Bone marrow (tissue), 2 donors: ENCODE data around the gene SMIM11.
"Not testable (repeated sequence)": the region's sequence is repeated elsewhere in the genome, so short reads cannot be mapped to it uniquely, and the experiment has no call there.

Experiments used
- DNase-seq, 2 donors: peaks; one replicate each; lab custom pipeline; 2025; lab: John Stamatoyannopoulos, UW

SMIM11 gene

GRCh38 chr21:34423805-34424204, 48.5 kb downstream of the SMIM11 start, which contains the start of gene SMIM34:
Gene SMIM34, minus strand, starts transcription at chr21:34423951. Its CDS starts 112 bp downstream, at chr21:34423839.
- DNase-seq = not testable (repeated sequence)

DNA sequence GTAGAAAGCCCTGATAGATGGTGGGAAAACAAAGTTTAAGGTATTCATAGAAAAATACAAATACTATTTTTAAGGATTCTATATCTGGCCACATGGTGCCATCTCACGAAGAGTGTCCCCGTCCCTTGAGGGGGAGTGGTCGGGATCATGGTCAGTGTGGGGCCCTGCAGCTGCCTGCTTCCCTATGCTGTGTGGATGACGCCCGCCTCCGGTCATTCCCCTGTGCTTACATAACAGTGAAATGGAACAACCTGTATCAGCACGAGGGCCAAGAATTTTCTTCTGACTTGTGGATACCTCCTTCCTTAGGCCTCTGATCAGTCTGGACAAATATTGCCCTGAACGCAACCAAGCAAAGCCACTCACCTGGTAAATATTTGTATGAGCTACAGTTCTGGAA, 52.0 kb downstream of the SMIM11 start:
- not testable (repeated sequence) for DNase-seq

DNA sequence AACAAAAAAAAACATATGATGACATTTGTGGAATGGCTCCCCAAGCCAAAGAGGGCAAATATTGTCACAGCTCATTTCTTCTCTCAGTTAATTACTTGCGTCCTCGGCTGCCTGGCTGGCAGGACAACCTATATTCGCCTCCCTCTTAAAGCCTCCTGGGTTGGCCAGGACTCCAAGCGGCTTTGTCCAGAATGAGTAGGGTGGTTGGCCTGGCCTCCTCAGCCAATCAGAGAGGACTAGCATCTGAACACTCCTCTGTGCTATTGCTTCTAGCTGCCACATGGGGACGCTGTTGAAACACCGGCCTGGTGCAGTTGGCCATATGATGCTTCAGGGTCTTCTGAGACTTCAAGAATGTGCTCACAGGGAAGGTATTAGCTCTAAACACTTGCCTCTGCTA, 53.1 kb downstream of the SMIM11 start:
- DNase-seq = not testable (repeated sequence)

- DNase-seq = not testable (repeated sequence)
Observed at GRCh38 chr21:34429710-34430109, 54.4 kb downstream of the SMIM11 start.
